Measurements from ENCODE around the gene PPP6R2. TPM values are rescaled to one million over a fixed set of nuclear protein-coding genes. Genes with fewer than 3 reads are reported as not detected.

The PPP6R2 gene, protein sequence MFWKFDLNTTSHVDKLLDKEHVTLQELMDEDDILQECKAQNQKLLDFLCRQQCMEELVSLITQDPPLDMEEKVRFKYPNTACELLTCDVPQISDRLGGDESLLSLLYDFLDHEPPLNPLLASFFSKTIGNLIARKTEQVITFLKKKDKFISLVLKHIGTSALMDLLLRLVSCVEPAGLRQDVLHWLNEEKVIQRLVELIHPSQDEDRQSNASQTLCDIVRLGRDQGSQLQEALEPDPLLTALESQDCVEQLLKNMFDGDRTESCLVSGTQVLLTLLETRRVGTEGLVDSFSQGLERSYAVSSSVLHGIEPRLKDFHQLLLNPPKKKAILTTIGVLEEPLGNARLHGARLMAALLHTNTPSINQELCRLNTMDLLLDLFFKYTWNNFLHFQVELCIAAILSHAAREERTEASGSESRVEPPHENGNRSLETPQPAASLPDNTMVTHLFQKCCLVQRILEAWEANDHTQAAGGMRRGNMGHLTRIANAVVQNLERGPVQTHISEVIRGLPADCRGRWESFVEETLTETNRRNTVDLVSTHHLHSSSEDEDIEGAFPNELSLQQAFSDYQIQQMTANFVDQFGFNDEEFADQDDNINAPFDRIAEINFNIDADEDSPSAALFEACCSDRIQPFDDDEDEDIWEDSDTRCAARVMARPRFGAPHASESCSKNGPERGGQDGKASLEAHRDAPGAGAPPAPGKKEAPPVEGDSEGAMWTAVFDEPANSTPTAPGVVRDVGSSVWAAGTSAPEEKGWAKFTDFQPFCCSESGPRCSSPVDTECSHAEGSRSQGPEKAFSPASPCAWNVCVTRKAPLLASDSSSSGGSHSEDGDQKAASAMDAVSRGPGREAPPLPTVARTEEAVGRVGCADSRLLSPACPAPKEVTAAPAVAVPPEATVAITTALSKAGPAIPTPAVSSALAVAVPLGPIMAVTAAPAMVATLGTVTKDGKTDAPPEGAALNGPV
- 75.5 TPM for total RNA-seq

DNA sequence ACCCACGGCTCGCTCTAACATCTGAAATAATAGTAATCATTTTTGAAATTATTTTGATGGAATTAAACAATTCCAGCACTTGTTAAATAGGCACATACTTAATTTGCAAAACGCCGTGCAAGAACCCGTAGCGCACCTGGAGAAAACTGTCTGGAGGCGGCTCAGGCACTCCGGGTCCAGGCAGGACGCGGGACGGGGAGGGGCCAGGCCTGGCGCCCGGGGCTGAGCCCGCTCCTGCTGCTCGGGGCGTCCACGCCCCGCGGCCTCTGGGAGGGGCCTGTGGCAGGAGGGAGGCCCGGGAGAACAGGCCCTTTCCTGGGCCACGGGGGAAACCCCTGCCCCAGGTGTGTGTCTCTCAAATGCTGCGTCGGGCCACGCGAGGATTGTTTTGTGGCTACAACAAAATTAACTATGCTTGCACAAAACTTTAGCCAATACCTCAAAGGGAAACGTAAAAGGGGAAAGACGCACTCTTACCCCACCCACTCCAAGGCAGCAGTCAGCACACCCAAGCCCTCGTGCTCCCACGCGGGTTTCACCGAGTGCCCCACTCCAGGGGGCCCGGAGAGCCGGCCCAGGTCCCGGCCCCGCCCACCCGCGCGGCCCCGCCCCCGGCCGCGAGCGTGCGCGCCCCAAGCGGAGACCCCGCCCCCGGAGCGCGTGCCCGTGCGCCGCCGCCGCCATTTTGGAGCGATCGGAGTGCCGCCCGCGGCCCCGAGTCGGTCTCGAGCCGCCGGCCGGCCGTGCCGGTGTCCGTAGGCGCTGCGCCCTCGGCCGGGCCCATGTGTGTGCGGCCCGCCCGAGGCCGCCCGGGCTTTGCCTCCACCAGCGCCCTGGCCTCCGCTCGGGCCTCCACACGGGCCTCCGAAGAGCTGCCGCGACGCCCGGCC, at the start of gene PPP6R2:
PPP6R2 (plus strand) TSS at position 677 of the 890 bp plus-strand sequence. CDS start 50,582 bp downstream, outside the sequence.
- DNase-seq (ENCODE audit: low spot score), result peak; percentile 84

DNA sequence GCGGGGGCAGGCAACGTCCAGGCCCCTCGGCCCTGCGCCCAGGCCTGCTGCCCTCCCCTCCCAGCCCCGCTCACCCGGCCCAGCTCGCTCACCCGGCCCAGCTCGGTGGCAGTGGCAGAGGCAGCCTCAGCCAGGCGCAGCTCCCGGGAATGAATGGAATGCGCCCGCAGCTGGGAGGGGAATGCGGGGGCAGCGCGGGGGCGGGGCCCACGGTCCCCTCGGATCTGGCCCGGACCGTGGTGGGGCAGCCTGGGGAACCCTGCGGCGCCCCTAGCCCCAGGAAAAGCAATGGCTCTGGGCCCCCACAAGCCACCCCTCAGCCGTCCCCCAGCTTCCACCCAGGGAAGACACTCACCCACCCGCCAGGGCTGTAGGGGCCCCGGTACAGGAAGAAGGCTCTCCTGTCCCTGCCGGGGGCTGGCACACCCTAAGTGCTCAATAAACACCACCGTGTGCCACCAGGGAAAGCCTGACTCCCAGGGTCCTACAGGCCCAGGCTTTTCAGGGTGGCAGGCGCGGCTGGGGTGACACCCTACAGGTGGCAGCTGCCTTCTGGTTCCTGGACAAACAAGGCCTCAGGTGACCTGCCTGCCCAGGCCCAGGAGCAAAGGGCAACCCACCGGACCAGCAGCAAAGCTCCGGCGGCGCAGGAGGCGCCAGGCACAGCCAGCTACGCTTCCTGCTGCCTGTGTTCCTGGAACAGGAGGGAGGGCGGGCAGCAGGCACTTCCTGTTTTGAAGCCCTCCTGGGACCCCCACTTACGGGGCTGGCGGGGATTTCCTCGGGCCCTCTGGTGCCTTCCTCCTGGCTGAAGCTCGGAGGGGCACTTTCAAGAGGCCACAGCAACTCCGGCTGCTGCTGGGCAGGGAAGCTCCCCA, 49.4 kb upstream of the PPP6R2 start:
- DNase-seq (ENCODE audit: low spot score), result peak; percentile 88

DNA sequence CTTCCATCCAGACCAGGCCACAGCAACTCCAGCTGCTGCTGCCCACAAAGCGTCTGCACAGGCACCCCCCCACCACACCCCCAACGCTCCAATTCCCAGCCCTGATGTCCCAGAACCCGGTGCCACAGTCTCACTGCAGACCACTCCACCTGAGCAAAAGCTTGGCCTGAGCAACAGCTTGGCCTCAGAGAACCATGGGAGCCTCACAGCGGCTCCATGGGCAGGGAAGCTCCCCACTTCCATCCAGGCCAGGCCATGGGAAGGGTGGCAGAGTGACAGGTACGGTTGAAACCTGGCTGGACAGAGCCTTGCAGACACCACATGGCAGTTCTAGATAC, 48.8 kb upstream of the PPP6R2 start:
- no peak for DNase-seq (ENCODE audit: low spot score)

DNA sequence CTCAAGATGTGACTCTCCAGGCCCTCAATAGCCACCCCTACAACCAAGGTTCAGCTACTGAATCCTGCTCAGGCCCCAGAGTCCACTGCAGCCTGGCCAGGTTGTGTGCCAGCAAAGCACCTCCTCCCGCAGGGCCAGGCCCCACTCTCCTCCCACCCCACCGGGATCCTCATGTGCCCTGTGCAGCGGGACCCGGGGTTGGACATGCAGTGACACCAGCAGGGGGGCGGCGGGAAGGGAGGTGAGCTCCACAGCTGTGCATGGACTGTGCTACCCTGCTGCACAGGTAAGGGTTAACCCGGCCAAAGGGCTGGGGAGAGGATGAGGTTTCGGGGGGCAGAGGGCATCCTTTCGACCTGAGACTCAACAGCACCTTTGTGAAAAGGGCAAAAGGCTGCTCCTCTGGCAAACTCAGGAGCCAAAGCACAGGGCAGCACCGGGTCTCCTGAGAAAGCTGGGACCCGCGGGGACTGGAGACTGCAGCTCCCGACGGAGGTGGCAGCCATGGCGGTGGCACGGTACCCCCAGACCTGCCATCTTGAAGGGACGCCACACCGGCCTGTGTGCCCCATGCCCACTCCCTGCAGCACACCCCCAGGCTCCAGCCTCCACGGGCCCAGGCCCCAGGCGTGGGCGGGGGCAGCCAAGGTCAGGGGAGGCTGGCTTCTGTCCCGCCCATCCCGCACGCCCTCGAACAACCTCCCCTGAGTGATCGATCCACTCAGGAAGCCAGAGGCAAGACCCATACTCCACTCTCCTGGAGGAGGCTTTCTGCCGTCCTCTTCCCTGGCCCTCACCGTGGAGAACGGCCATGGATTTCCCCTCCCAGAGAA, 46.3 kb upstream of the PPP6R2 start:
- DNase-seq (ENCODE audit: low spot score), result no peak

DNA sequence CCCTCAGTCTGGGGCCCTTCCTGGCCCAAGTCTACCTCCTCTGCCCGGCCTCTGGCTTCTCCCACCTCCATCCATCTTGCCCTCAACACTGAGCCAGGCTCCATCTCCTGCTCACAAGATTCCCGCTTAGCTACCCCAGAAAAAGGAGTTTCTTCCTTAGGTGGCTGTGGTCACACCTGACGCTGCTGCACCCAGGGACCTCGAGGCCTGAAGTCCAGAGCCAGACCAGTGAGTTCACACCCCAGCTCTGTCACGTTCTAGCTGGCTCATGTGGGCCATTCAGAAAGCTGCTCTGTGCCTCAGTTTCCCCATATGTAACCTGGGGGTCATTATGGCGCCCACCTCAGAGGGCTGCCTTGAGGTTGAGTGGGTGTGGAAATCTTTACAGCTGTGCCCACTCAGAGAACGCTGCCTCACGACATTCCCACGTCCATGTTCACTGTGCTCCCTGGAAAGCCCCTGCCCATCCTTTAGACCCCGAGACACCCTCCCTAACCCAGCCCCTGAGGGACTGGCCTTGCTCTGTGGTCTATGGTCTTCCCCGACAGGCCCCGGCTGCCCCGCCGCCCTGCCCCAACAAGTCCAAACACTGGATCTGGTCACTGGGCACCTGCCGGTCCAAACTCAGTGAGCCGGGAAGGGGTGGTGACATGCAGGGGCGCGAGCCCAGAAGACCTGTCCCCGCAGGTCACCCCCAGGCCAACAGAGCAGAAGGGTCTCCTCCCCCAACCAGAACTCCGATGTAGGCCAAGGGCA, 45.4 kb upstream of the PPP6R2 start:
- DNase-seq (ENCODE audit: low spot score), result no peak

DNA sequence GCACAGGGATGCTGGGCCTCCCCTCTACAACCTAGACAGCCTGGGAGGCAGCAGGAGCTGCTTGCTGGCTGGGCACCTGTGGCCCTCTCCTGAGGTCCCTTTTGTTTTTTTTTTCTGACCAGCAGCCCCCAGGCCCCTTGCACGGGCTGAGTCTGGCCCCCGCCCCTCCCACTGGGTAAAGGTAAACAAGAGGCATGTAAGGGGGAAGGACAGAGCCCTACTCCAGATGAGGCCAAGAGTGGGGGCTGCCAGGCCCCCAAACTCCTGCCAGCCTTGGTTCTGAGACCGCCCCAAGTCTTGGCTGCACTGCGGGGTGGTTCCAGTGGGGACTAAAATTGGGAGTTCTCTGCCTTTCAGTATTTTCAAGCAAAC, 44.9 kb upstream of the PPP6R2 start:
- no peak for DNase-seq (ENCODE audit: low spot score)

DNA sequence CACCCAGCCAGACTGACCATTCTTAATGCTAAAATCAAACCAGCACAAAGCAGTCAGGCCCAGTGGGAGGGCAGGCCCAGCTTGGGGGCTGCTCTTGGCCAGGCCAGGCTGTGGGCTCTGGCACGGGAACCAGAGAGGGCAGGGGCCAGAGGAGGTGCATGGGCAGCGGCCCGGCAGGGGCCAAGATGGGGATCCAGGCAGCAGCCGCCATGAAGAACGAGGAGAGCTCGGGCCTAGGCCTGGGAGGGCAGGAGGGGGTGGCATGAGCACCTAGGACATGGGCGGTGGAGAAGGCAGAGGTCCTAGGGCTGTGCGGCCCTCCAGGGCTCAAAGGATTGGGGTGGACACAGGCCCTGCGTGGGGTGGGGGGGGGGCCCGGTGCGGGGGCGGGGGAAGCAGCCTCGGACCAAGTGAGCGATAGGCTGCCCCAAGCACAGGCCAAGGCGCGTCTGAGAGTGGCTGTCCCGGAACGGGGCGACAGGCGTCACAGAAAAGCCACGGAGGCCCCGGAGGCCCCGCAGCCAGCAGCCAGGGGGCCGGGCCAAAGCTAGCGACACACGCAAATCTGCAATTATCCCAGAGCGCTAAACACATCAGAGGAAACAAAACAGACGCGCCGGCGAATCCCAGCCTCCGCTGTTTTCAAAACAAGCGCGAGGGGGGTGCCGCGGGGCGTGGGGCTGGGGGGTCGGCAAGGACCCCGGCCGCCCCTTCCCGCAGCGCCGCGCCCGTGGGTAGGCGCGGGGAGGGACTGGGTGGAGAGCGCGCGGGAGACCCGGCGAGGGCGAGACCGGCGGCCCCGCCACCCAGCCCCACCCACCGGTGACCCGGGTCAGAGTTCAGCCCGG, 44.0 kb upstream of the PPP6R2 start:
- no peak for DNase-seq (ENCODE audit: low spot score)

DNA sequence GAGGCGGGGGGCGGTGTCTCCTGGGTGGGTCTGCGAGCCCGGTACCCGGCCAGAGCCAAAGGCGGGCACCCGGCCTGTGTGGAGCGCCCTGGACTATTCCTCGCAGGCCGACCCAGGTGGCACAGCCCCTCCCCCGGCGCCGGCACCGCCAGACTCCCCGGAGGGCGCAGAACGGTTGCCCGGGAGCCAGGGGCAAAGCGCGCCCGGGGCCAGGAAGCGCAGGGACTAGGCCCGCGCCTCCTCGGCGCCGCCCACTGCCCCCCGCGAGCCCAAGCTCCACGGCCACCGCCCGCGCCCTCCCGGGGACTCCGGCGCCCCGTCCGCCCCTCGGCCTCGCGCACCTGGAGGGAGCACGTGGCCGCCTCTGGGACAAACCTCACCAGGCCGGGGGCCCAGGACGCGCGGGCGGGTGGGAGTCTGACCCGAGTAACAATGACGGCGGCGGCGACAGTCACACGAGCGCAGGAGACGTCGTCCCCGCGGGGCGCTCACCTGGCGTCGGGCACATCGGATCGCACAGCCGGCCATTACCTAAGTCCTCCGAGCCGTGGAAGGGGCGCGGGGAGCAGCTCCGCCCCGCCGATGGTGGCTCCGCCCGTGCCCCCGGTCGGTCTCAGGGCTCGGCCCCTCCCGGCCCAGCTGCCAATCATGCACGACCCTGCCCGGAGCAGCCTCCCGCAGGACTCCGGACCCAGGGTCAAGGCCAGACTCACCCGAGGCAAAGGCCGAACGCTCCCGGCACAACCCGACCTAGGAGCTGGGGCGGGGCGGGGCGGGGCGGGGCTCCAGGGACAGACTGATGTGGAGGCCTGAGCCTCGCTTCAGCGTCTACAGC, 43.1 kb upstream of the PPP6R2 start:
- no peak for DNase-seq (ENCODE audit: low spot score)

DNA sequence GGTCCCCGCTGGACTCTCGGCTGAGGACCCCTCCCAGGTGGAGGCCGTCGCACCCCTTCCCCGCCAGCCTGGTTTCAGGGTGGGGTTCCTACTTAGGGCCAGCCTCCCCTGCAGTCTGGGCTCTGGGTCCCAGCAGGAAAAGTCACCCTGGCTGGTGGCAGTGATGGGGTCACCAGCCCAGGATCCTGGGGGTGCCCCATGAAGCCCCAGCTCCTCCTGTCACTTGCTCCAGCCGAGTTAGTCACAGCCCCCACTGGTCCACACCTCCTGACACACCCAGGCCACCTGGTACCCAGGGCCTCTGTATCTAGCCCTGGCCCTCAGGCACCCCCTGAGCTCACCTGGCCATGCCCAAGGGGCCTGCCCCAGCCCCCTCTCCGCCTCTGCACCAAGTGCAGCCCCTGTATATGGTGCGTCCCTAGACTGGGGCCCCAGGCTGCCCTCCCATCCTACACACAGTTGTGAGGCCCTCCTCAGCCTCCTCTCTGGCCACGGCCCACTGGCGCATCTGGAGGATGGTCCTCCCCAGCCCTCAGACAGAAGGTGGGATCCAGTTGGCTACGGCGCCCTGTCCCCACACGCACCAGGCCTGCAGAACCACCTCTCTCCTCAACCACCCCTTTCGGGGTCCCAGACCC, 42.4 kb upstream of the PPP6R2 start:
- DNase-seq (ENCODE audit: low spot score), result no peak

DNA sequence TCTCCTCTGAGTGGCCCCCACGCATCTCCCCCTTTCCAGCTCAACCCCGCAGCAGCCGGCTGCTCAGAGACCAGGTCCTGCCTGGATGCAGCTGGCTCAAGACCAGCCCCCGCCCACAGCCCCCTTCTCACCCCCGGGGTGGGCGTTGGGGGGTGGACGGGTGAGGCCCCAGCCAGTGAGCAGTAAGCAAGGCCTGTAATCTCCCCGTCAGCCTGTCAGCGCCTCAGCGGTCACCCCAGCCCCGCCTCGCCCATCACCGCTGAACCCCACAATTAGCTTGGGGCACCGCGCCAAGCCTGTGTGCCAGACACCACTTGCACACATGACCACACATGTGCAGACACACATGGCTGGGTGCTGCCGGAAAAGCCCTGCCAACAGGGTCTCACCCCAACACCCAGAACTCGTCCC, 41.5 kb upstream of the PPP6R2 start:
- no peak for DNase-seq (ENCODE audit: low spot score)

DNA sequence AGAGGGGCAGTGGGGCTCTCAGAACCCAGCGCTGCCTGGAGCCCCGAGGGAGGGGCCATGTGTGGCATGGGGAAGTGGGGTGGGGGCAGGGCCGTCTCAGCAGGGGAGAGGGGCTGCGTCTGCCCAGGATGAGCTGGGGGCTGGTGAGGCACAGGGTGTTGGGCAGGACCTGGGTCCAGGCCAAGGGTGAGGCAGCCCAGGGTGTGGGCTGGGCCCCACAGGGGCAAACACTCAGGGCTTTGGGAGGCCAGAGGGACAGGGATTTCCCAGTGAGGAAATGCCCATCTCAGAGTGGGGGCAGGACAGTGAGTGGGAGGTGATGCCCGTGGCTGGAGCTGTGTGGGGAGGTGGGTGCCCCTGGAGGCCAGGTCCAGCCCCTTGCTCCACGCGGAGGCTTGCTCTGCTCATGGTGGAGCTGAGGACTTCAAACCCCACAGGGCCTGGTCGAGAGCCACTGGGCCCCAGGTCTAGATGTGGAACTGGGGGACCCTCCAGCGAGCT, 41.0 kb upstream of the PPP6R2 start:
- no peak for DNase-seq (ENCODE audit: low spot score)

DNA sequence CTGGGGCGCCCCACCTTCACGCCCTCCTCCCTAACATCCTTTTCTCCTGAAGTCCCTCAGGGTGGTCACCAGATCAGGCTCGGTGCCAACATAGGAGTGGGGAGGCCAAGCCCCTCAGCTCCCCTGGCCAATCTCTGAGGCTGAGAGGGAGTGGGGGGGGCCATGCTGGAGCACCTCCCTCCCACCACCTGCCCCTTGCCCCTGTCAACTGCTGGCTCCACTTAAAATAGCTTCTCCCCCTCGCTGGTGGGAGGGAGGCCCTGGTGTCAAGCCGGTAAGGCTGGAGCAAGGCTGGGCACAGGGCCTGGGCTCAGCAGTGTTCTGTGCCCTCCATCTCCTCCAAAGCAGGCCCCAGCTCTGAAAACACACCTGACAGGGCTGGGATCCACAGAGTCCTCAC, 40.6 kb upstream of the PPP6R2 start:
- no peak for DNase-seq (ENCODE audit: low spot score)

DNA sequence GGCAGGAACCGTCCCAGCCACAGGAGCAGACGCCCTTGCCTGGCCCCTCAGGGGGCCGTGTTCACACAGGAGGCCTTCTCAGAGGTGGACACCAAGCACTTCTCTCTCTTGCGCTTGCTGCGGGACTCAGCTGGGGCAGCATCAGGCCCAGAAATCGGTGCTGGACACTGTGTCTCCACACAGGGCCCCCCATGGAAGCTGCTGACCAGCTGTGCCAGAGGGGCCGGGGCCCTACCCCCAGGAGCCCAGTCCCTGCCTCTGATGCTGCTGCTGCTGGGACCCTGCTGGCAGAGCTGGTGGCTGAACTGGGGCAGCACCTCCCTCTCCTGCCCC, 39.6 kb upstream of the PPP6R2 start:
- no peak for DNase-seq (ENCODE audit: low spot score)

DNA sequence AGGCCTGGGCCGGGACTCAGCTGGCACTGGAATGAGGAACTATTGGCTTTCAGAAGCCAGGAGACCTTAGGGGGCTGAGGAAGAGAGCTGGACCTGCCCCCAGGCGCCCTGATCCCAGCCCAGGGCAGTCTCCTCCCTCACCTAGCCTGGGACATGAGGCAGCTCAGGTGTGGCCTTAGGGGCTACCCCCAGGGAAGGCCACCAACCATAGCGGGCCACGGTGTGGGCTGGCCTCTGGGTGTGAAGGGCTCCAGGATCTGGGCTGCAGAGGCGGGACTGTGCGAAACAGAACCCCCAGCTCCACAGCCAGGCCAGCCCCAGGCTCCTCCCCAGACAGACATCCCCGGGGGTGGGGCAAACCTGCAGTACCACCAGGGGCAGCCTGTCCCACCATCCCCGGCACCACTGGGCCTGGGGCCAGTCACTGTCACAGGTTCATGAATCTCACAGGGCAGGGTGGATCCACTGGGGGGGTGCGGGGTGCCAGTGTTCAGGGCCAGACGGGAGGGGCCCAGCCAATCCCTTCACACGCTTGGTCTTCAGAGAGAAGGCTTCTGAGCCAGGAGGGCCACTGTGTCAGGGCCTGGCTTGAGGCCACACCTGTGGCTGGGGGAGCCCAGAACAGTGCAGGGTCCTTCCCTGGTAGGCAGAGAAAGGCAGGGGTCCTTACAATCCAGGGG, 39.1 kb upstream of the PPP6R2 start:
- DNase-seq (ENCODE audit: low spot score), result peak; percentile 68

DNA sequence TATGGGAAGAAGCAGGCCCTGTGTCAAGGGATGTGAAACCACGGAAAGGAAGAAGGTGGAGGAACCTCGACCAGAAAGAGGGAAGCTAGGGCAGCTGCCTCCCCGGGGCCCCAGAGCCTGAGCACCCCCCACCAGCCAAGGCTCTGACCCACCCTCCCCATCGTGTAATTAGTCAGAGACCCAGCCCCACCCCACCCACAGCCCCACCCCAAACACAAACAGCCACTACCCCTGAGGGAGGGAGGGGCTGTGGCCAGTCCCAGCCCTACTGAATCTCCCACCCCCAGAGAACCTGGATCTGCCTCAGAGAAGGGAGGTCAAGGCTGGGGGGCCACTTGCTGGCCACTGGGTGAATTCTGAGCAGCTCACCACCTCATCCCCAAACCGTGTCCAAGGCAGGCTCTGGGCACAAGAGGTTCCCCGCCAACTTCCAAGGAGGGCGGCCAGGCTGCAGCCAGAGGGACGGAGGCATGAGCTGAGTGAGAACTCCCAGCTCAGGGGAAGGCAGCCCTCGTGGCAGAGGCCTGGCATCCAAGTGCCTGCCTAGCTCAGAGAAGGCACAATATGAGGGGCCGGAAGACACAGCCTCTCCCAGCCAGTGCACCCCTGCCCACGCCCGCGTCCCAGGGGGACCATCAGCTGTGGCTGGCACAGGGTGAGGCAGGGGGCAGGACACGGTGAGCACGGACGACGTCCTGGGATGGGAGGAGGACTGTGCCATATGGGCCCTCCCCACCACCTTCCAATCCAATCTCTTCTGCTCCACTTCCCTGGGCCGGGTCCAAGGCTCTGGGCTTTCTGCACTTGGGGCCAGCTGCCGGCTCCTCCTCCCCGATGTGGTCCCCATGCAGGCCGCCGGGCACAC, 38.4 kb upstream of the PPP6R2 start:
- no peak for DNase-seq (ENCODE audit: low spot score)
